Stimulated activated CD8-positive, alpha-beta memory T cell treated with anti-CD3 and anti-CD28 coated beads, Interleukin-12 subunit alpha, Interleukin-12 subunit beta, amount 100 ng/mL, for 24 hours (primary cell): ENCODE data around the gene PRTG.
"Not testable (repeated sequence)": the region's sequence is repeated elsewhere in the genome, so short reads cannot be mapped to it uniquely, and the experiment has no call there.

ENCODE experiments used
- DNase-seq: peaks from one replicate; pipeline ENCODE4 v3.0.0-alpha.2; 2020; ENCODE audit errors: extremely low read depth

Gene PRTG

GRCh38 chr15:55633731-55634130 is 109.2 kb downstream of the PRTG start:
- no peak for DNase-seq

DNA sequence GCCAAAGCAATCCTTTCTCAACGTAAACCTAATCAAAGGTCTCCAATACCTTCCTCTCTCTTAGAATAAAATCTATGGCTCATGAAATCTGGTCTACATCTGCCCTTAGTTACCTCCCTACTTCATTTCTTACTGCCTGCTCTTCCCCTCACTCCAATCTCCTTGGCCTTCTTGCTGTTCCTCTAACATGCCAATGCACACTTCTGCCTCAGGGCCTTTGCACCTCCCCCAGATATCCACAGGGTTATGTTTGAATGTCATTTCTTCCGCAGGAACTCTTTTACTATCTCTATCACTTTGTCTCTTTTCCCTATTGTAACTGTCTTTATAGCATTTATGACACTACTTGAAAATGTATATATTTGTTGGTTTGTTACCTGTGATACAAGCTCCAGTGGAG is 110.5 kb downstream of the PRTG start:
- DNase-seq, result no peak

DNA sequence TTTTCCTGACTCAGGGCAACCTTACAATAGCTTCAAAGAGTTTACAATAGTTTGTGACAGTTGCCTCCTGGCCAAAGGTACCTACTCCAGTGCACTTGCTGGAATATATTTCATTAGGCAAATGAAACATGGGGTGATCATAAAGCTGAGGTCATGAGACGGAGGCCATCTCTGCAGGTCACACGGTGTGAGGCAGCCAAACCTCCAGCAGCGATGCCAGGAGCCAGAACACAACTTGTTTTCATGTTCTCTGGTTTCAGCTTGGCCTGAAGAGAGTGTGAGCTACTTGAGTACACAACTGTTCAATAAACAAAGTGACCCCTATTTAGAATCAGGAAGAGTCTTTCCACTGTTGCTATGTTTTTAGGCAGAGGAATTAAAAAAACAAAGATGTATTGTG is 112.1 kb downstream of the PRTG start:
- no peak for DNase-seq

DNA sequence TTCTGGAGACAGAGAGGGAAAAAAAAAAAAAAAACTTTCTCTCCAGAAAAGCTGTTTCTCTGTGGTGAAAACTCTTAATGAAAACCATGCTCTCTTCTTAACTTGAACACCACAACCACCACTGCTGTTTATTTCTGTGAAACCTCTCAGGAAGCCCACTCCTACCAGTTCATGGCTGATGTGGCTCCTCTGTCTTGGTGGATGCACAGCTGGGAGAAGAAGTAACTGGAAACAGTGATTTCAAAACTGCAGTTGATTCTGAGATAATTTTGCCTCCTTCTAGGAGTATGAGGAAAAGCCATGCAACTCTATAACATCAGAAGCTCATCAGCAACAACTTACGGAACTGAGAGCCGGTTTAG is 114.6 kb downstream of the PRTG start:
- no peak for DNase-seq

DNA sequence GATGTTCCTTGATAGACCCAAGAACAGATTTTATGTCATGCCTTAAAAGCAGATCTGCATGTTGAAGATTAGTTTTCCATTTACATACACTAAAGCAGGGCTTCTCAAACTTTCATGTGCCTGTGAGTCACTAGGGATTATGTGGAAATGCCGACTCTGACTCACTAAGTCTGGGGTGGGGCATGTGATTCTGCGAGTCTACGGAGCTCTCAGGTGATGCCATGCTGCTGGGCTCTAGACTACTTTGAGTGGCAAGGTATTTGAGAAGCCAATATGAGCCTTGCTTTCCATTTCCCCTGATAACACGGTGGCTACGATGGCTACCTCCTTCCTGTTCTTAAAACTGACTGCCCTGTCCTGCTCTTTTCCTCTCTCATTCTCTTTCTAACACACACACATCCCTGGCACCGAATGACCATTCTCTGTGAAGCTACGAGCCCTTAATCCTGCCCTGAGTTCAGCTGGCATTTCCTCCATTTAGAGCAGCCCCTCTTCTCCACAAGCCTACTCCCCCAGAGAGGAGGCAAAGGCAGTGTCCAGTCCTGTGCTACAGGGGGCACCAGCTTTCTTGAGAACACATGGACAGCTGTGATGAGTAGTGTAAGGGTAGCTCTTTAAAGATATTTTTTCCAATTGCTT is 115.1 kb downstream of the PRTG start:
- DNase-seq, result no peak

GRCh38 chr15:55619783-55620182 is 123.2 kb downstream of the PRTG start:
- DNase-seq, result no peak

GRCh38 chr15:55618387-55618786 is 124.6 kb downstream of the PRTG start:
- no peak for DNase-seq

GRCh38 chr15:55615445-55615844 is 127.5 kb downstream of the PRTG start:
- no peak for DNase-seq

DNA sequence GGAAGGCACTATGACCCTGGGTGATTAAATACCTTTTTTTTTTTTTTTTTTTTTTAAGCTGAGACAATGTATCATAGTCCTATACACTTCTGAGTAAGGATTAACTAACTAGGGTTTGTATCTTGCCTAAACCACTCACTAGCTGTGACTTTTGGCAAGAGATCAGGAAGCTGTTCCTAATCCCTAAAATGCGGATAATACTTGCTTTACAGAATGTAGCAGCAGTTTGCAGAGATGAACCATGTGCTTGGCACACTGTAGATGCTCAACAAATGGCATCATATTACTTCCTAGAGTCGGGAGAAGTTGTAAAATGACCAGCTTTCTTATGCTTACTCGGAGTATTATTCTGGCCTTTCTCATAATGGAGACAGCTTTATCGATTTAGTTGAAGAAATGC is 129.2 kb downstream of the PRTG start:
- DNase-seq, result no peak

DNA sequence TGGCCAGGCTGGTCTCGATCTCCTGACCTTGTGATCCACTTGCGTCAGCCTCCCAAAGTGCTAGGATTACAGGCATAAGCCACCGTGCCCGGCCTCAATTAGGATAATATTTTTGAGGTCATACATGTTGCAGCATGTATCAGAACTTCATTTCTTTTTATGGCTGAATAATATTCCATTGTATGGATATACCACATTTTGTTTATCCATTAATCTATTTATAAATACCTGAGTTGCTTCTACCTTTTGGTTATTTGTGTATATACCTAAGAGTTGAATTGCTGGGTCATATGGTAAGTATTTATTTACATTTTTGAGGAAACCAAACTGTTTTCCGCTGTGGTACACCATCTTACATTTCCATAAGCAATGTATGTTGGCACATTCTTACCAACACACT is 136.7 kb downstream of the PRTG start:
- no peak for DNase-seq

DNA sequence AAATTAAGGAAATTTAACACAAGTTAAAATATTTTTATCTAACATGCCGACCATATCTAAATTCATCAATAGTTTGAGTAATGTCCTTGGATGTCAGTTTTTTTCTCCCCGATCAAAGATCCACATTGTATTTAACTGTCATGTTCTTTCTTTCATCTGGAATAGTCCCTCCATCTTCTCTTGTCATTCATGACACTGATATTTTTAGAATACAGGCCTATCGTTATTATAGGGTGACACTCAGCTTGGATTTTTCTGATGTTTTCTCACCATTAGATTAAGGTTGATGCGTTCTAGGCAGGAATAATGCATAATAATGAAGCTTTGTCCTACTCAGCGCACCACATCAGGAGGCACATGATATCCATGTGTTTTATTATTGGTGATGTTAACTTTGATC is 141.6 kb downstream of the PRTG start:
- no peak for DNase-seq

DNA sequence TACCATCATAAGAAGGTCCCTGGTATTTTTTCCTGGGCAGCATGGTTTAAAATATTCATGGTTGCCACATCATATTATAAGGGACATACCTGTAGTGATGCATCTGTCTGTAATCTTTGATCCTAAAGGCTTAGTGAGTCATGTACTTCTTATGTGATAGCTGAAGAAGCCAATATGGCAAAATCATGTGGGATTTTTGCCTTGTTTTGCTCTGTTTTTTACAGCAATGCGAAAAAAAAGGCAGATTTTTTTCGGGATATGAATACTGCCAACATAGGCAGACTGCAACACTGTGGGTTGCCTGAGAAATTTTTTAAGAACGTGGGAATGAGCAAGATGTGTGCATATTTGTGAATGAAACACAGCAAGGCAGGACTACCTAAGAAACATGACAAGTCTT is 143.5 kb downstream of the PRTG start:
- DNase-seq, result no peak

DNA sequence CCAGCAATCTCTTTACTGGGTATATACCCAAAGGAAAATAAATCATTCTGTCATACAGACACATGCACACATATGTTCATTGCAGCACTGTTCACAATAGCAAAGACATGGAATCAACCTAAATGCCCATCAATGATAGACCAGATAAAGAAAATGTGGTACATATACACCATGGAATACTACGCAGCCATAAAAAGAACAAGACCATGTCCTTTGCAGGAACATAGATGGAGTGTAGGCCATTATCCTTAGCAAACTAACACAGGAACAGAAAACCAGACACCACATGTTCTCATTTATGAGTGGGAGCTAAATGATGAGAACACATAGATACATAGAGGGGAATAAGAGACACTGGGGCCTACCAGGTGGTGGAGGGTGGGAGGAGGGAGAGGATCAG is 149.9 kb downstream of the PRTG start:
- not testable (repeated sequence) for DNase-seq

DNA sequence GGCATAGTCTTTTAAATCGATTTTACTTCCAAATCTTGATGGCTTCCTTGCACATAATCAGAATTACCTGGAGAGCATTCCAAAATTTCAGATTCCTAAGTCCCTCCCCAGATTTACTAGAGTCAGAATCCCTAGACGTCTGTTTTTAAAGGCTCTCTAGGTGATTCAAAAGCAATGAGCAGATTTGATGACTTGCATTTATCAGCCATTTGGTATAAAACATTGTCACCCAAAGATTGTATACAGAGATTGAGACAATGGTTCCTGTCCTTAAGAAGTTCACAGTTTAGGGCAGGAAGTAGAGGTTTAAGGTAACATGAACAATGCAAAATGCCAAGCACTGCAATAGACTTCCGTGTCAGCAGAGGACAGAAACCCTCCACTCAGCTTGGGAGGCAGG is 152.2 kb downstream of the PRTG start:
- DNase-seq, result no peak

DNA sequence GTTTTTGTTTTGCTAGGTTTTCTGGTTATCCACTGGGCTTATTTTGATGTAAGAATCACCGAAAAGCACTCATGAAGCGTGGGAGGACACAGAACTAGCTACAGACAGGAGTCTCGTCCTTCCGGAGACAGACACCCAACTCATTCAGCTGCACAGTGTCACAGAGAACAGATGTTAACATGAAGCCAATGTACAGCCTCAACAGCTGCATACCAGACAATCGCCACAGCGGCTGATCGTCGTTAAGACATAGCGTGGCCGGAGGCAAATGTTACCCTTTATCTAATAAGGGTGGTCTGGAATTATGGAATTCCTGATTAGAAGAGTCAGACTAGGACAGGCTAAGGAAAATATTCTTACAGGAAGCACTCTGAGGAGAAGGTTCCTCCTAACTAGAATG is 153.7 kb downstream of the PRTG start:
- no peak for DNase-seq

GRCh38 chr15:55588815-55589115 is 154.2 kb downstream of the PRTG start:
- no peak for DNase-seq

DNA sequence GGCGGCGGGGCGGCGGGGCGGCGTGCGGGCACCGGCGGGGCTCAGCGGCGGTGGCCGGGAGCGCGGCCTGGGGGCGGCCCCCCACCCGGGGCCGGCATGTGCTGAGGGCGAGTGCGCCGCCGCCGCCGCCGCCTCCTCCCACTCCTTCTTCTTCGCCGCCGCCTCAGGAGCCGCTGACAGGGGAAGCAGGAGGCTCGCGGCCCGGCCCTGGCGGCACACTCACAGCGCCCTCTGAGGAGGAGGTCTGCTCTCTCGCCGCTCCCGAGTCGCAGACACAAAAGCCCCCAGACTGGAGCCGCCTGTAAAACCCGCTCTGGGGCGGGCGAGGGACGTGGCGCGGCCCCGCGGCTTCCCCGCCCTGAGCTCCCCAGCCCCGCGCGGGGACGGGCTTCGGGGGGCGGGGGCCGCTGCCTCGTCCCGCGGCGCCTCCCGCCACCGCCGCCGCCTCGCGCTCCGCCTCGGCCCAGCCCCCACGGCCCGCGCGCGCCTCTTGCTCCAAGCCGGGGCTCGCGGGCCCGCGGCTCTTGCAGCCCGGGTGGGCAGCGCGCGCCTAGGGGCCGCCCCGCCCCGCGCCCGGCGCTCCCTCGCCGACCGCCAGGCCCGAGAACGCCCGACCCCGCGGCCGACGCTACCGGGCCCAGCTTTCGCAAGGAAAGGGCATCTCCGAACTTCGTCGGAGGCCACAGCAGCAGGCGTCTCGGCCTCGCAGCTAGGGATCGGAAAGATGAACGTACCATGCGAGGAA is 154.7 kb downstream of the PRTG start, which contains the start of gene PYGO1:
TSS of gene PYGO1 (minus strand) at position 276 of the 745 bp plus-strand sequence. CDS start 462 bp downstream, outside the sequence.
- no peak for DNase-seq

- DNase-seq, result no peak
These were observed 155.5 kb downstream of the PRTG start for GRCh38 chr15:55587321-55588069.

DNA sequence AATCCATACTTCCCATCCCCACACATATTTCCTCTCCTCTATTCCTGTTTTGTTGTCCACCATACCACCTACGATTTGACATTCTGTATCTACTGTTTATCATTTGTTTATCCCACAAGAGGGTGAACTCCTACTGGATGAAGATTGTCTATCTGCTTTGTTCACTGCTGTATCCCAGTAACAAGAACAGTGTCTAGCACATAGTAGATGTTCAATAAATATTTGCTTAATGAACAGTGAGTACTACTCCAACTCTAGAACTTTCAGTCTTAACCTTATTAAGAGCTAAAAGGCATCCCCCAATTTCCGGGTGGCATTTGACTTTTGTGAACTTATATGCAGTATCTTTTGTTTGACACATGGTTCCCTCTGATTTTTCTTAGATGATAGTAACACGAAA is 156.1 kb downstream of the PRTG start:
- no peak for DNase-seq

DNA sequence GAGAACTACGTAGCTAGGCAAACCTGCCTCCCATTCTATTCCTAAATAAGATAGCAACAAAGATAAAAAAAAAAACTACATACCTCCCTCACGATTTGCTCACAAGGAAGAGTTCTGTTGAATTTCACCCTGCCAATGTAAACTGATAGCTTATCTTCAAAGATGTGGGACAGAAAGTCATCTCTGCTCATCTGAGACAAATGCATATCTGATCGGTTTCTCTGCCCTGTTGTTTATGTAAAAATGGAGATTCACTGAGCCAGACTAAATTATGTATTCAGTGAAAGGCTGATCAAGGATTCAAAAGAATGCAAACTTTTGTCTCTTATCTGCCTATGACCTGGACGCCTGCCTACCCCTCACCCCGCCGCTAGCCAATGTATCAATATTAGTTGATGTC is 166.0 kb downstream of the PRTG start:
- DNase-seq, result no peak

DNA sequence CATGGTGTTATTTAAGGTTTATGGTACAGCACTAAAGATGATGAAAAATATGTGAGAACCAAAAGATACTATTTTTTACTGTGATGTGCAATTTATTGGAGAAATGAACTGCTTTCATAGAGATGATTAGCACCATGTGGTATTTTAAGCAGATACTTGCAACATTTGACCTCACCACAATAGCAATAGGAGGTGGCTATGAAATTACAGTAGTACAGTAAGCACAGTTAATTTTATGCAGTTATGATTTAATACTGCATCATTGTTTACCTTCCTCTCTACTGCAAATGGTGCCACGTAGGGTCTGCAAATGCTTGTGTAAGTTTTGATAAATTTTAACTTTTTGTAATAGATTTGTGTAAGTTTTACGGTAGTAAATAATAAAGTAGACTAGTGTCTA is 168.9 kb downstream of the PRTG start:
- DNase-seq, result no peak

DNA sequence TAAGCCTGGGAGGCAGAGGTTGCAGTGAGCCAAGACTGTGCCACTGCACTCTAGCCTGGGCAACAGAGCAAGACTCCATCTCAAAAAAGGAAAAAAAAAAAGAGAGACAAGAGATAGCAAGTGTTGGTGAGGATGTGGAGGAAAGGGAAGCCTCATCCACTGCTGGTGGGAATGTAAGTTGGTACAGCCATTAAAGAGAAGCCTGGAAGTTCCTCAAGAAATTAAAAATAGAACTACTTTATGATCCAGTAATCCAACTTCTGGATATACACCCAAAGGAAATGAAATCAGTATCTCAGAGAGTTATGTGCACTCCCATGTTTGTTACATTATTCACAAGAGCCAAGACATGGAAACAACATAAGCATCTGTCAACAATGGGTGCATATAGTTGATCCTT is 169.7 kb downstream of the PRTG start:
- DNase-seq, result no peak
